Astrocyte (in vitro differentiated cells and primary cell): ENCODE data around the gene AP2B1.

Source experiments
- EZH2 ChIP-seq: IDR thresholded peaks from 2 replicates; pipeline ENCODE4 v1.6.1; 2012; ENCODE audit warnings: mild to moderate bottlenecking, low read length, inconsistent platforms; ENCODE audit not compliant: insufficient read depth
- TF ChIP-seq, protein P1 (sequence below): IDR thresholded peaks from 2 replicates; pipeline ENCODE4 v1.5.1; 2011; ENCODE audit warnings: low read depth, mild to moderate bottlenecking, inconsistent platforms, low read length, moderate library complexity; ENCODE audit not compliant: insufficient read depth

DNA sequence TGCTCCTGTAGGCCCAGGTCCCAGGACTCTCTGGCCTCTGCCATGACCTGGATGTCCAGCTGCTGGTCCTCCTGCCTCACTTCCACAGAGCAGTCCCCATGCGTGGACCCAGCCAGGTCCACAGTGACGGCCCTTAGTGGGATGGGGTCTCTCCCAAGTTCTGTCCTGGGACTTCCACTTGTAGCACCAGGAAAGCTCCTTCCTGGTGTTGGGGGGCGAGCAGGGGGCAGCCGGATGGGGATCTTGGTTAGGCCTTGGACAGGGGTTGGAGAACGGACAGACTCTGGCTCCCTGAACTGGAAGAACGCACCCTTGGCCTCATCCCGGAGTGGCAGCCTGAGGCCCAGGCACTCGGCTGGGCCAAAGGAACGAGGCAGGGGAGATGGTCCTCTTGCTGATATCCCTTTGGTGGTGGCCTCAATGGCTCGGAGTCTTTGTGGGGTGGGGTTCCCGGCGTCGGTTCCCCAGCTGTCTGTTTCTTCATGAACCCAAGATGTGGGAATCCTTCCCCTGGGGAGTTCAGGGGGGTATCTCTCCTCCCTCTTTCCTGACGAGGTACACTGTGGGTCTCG is 158.7 kb downstream of the AP2B1 start:
- TF ChIP-seq, protein P1, sequence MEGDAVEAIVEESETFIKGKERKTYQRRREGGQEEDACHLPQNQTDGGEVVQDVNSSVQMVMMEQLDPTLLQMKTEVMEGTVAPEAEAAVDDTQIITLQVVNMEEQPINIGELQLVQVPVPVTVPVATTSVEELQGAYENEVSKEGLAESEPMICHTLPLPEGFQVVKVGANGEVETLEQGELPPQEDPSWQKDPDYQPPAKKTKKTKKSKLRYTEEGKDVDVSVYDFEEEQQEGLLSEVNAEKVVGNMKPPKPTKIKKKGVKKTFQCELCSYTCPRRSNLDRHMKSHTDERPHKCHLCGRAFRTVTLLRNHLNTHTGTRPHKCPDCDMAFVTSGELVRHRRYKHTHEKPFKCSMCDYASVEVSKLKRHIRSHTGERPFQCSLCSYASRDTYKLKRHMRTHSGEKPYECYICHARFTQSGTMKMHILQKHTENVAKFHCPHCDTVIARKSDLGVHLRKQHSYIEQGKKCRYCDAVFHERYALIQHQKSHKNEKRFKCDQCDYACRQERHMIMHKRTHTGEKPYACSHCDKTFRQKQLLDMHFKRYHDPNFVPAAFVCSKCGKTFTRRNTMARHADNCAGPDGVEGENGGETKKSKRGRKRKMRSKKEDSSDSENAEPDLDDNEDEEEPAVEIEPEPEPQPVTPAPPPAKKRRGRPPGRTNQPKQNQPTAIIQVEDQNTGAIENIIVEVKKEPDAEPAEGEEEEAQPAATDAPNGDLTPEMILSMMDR = no peak
- TF ChIP-seq EZH2 = no peak
